KG1 (cell line): ENCODE measurements around the gene SLC37A2.

Experiments used
- DNase-seq: peaks from one replicate; lab custom pipeline; 2025; lab: John Stamatoyannopoulos, UW

SLC37A2 gene

GRCh38 chr11:125071435-125071834 lies 8.3 kb downstream of the SLC37A2 start:
- no peak for DNase-seq

- no peak for DNase-seq
These were observed 8.7 kb downstream of the SLC37A2 start for GRCh38 chr11:125071846-125072217.

- DNase-seq: no peak
These were observed 9.3 kb downstream of the SLC37A2 start for GRCh38 chr11:125072218-125072960.

GRCh38 chr11:125072961-125073590 lies 10.0 kb downstream of the SLC37A2 start:
- DNase-seq: no peak

- no peak for DNase-seq
These were observed 10.7 kb downstream of the SLC37A2 start for GRCh38 chr11:125073616-125074483.

- no peak for DNase-seq
These were observed 11.6 kb downstream of the SLC37A2 start for GRCh38 chr11:125074511-125075241.

GRCh38 chr11:125075242-125075625 lies 12.1 kb downstream of the SLC37A2 start:
- no peak for DNase-seq

- no peak for DNase-seq
These were observed 12.8 kb downstream of the SLC37A2 start for GRCh38 chr11:125075900-125076317.

GRCh38 chr11:125076378-125076945 lies 13.4 kb downstream of the SLC37A2 start:
- DNase-seq: no peak

- DNase-seq: no peak
These were observed 14.9 kb downstream of the SLC37A2 start for GRCh38 chr11:125078016-125078415.

GRCh38 chr11:125078516-125079140 lies 15.5 kb downstream of the SLC37A2 start:
- DNase-seq: no peak

- no peak for DNase-seq
These were observed 16.2 kb downstream of the SLC37A2 start for GRCh38 chr11:125079151-125079877.

- DNase-seq: no peak
These were observed 16.9 kb downstream of the SLC37A2 start for GRCh38 chr11:125079878-125080530.

- no peak for DNase-seq
These were observed 17.4 kb downstream of the SLC37A2 start for GRCh38 chr11:125080531-125080911.

- DNase-seq: no peak
These were observed 18.1 kb downstream of the SLC37A2 start for GRCh38 chr11:125081098-125081798.

GRCh38 chr11:125082040-125082439 lies 18.9 kb downstream of the SLC37A2 start:
- DNase-seq: no peak

GRCh38 chr11:125082611-125083311 lies 19.7 kb downstream of the SLC37A2 start:
- DNase-seq: no peak

- DNase-seq: no peak
These were observed 20.4 kb downstream of the SLC37A2 start for GRCh38 chr11:125083312-125084056.
